RWPE2 (cell line): ENCODE measurements around the gene DVL1.
A peak's percentile ranks its signal among the peaks of the same experiment; 100 is the strongest.

Source experiments
- ATAC-seq: fragments of 200-7000 bp; cut with Tn5 transposase; 3 replicates; pipeline ENCODE4 v1.9.1; 2021; ENCODE audit warnings: low read depth
- DNase-seq: peaks from one replicate; pipeline ENCODE4 v3.0.0-alpha.2; 2020; ENCODE audit warnings: low spot score
- H3K27ac ChIP-seq: fragments of 450-650 bp; 2 replicates; pipeline ENCODE4 v1.5.1; 2017; ENCODE audit warnings: mild to moderate bottlenecking; ENCODE audit not compliant: poor library complexity, severe bottlenecking
- H3K27me3 ChIP-seq: fragments of 250-450 bp; sonication (Bioruptor Pico); 2 replicates; pipeline ENCODE4 v1.5.1; 2021; ENCODE audit warnings: mild to moderate bottlenecking, moderate library complexity; ENCODE audit not compliant: insufficient read depth, poor library complexity, severe bottlenecking
- H3K36me3 ChIP-seq: fragments of 250-450 bp; sonication (Bioruptor Pico); 2 replicates; pipeline ENCODE4 v1.5.1; 2020; ENCODE audit warnings: low read depth, mild to moderate bottlenecking, moderate library complexity
- H3K4me1 ChIP-seq: fragments of 250-450 bp; sonication (Bioruptor Pico); 2 replicates; pipeline ENCODE4 v1.5.1; 2021; ENCODE audit warnings: mild to moderate bottlenecking, moderate library complexity; ENCODE audit not compliant: insufficient read depth, poor library complexity, severe bottlenecking
- H3K4me3 ChIP-seq: fragments of 250-450 bp; sonication (Bioruptor Pico); 2 replicates; pipeline ENCODE4 v1.5.1; 2021; ENCODE audit warnings: mild to moderate bottlenecking, moderate library complexity; ENCODE audit not compliant: severe bottlenecking
- H3K9me3 ChIP-seq: fragments of 250-450 bp; sonication (Bioruptor Pico); 2 replicates; pipeline ENCODE4 v1.5.1; 2021; ENCODE audit warnings: mild to moderate bottlenecking, moderate library complexity; ENCODE audit not compliant: severe bottlenecking
- CTCF ChIP-seq: fragments of 450-650 bp; IDR thresholded peaks from one replicate; pipeline ENCODE4 v1.5.1; 2017; ENCODE audit warnings: mild to moderate bottlenecking, moderate library complexity; ENCODE audit not compliant: poor library complexity, severe bottlenecking

DVL1 gene

GRCh38 chr1:1374589-1374928, 25.3 kb upstream of the DVL1 start:
- Histone ChIP-seq H3K27ac (peak overlapping the region; percentile 63), H3K36me3 (peaks cover 8% of the 10 kb centered on the region), H3K4me3 (peak overlapping the region; percentile 78), H3K27me3 (no peaks in the 10 kb centered on the region), H3K9me3 (no peaks in the 10 kb centered on the region), H3K4me1 (peaks cover 4% of the 10 kb centered on the region)
- ATAC-seq (no peak; the same call in 2 of the 3 replicates), DNase-seq (no peak)
- no peak for TF ChIP-seq CTCF

- no peak for ATAC-seq
- Histone ChIP-seq H3K9me3 (no peaks in the 10 kb centered on the region), H3K27ac (peak overlapping the region; percentile 63), H3K36me3 (peaks cover 8% of the 10 kb centered on the region), H3K4me3 (peak overlapping the region; percentile 78), H3K4me1 (peaks cover 4% of the 10 kb centered on the region), H3K27me3 (no peaks in the 10 kb centered on the region)
- no peak for DNase-seq
- no peak for TF ChIP-seq CTCF
Measured at GRCh38 chr1:1373815-1374588, 24.8 kb upstream of the DVL1 start.

- Histone ChIP-seq H3K36me3 (peaks cover 8% of the 10 kb centered on the region), H3K27ac (peak overlapping the region; percentile 63), H3K9me3 (no peaks in the 10 kb centered on the region), H3K4me1 (peaks cover 4% of the 10 kb centered on the region), H3K4me3 (no peak overlapping the region), H3K27me3 (no peaks in the 10 kb centered on the region)
- ATAC-seq = no peak
- TF ChIP-seq CTCF = no peak
- DNase-seq = no peak
Measured at GRCh38 chr1:1373051-1373814, 24.0 kb upstream of the DVL1 start.

- Histone ChIP-seq H3K9me3 (no peaks in the 10 kb centered on the region), H3K36me3 (peaks cover 8% of the 10 kb centered on the region), H3K27ac (no peak overlapping the region), H3K27me3 (no peaks in the 10 kb centered on the region), H3K4me1 (peaks cover 4% of the 10 kb centered on the region), H3K4me3 (no peak overlapping the region)
- DNase-seq (no peak), ATAC-seq (peak; percentile 24; the same call in 2 of the 3 replicates)
- peak; percentile 91 for TF ChIP-seq CTCF
Measured at GRCh38 chr1:1371746-1372711, 22.8 kb upstream of the DVL1 start.
